ENCODE results near the gene OCA2.

GRCh38 chr15:28021281-28022039 lies 77.7 kb downstream of the OCA2 start:
- no peak for TF ChIP-seq POLR2AphosphoS5 (IDR thresholded peaks at IDR 0.05; ENCODE audit: low read depth)
- TF ChIP-seq GABPA (IDR thresholded peaks at IDR 0.05; ENCODE audit: low read depth), result no peak
- TF ChIP-seq, protein P1, sequence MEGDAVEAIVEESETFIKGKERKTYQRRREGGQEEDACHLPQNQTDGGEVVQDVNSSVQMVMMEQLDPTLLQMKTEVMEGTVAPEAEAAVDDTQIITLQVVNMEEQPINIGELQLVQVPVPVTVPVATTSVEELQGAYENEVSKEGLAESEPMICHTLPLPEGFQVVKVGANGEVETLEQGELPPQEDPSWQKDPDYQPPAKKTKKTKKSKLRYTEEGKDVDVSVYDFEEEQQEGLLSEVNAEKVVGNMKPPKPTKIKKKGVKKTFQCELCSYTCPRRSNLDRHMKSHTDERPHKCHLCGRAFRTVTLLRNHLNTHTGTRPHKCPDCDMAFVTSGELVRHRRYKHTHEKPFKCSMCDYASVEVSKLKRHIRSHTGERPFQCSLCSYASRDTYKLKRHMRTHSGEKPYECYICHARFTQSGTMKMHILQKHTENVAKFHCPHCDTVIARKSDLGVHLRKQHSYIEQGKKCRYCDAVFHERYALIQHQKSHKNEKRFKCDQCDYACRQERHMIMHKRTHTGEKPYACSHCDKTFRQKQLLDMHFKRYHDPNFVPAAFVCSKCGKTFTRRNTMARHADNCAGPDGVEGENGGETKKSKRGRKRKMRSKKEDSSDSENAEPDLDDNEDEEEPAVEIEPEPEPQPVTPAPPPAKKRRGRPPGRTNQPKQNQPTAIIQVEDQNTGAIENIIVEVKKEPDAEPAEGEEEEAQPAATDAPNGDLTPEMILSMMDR (IDR thresholded peaks at IDR 0.05; ENCODE audit: insufficient read depth, low read length), result no peak

Measured in HL-60 (cell line).